SK-N-DZ (cell line): ENCODE data around the gene MRPS11.
"Not testable (repeated sequence)": the region's sequence is repeated elsewhere in the genome, so short reads cannot be mapped to it uniquely, and the experiment has no call there.

Experiments
- DNase-seq: peaks from one replicate; pipeline ENCODE4 v3.0.0-alpha.2; 2015; ENCODE audit warnings: low spot score

MRPS11 gene

DNA sequence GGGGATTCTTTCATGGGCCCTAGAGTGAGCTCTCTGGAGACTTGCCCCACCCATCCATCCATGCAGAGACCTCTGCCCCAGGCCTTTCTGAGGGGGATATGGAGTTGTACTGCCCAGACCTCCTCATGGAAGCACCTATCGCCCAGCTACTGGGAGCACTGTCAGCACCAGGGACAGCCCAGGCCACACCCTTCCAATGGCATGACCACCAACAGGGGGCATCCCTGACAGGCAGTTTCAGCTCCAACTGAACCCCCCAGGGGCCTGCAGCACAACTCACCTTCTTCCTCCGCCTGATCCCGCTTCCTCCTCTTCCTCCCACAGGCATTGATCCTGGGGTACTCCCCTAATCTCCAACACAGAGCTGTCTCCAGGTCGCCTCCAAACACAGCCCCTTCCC is 21.8 kb downstream of the MRPS11 start:
- no peak for DNase-seq

DNA sequence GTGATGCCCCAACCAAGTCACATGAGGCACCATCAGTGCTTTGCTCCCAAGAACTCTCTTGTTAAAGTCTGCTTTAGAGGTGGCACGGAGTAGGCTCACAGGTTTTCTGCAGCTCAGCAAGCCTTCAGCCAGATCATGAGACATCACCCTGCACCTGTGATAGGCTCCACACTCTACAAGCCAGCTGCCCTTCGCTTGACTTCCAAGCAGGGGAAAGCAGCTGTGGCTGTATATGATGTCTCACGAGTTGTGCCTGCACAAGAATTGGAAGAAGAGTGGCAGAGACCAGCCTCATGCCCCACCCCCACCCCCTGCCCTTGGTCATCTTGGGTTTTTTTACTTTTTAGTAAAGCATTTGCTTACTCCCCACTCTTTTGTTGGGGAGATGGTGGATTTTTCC is 22.5 kb downstream of the MRPS11 start:
- no peak for DNase-seq

DNA sequence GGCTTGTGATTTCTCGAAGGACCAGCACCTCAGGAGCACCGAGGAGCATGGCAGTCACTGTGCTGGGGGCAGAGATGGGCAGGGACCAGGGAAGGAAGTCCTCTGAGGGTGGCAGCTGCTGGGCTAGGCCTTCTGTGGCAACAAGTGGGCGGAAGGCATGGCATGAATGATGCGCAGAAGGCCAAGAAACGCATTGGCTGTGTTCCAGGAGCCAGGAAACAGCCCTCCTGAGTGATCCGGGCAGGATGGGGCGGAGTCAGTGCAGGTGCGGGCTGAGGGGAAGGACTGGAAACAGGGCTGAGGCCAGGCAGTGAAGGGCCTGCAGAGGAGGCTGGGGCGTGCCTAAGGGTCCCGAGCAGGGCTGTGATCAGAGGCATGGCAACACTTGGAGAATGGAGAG is 23.6 kb downstream of the MRPS11 start:
- DNase-seq: no peak

DNA sequence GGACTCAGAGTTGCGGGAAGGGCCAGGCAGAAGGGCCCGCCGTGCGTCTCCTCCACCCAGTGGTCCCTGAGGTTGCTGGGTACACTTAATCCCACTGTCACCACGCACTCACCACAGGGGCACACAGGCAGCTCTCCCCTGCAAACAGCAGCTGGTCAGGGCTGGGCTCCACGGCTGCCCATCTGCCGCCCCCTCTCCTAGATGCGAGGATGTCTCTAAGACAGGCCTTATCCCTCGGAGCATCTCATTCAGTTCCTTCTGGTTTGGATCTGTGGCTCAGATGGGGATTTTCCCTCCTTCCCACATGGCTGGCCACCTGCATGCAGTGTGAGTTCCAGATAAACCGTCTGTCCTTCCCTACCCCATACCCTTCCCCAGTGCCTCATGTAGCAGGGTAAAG is 26.3 kb downstream of the MRPS11 start:
- peak; percentile 67 for DNase-seq

DNA sequence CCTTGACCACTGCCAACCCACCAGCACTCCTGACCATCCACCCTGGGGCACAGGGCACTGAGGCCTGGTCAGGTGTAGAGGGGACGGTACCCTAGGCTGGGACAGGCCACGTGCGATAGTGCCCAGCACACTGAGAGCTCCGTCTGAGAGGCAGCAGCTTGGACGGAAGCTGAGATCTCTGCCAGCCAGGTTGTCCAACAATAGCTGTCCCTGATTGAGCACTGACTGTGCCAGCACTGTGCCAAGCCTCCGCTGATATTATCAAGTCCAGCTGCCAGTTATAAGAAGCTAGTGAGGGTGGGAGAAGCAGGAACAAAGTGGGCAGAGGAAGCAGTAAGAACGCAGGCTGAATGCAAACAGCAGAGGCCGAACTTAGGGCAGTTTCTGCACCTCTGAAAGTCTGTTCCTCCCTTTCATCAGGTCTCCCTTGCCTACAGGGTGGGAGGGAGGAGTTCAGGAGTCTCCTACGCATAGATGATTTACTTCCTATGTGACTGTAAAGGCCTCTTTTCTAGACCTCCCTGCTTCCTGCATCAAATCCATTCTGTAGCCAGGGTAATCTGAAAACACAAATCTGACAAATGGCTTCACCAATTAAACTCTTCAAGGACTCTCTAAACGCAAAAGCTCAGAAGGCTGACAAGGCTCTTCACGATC is 29.7 kb downstream of the MRPS11 start:
- DNase-seq: no peak

DNA sequence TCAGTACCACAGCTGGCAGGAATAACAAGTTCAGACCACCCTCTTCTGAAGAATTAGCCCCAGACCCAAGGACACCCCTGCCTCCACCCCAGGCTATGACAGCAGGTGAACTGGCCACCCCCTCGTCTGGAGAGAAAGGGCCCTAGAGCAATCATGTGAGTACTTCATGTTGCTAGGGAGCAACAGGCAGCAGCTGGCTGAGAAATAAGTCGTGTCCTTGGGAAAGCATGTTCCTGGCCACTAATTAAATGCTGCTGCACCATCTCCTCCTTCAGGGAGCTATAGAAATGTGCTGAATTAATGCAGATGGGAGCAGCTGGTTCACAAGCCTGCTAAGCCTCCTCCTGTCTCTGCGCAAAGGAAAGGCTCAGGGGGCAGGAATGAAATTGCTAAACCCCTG is 31.5 kb downstream of the MRPS11 start:
- DNase-seq: peak; percentile 42

DNA sequence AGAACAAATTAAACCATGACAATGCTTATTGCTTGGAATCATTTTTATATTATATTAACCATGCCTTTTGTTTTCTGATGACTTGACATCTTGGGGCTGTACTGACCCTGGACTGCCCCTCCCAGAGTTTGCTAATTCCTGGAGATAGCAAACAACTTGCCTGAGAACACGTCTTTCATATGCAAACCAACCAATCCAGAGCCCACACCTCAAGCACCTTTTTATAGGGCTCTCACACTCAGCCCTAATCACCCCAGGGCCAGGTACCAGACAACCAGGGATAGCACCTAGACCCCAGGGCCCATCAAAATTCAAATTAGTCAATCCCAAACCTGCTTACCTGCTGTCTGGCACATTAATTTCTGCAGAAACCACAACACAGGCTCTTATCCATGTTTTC is 36.9 kb downstream of the MRPS11 start:
- no peak for DNase-seq

DNA sequence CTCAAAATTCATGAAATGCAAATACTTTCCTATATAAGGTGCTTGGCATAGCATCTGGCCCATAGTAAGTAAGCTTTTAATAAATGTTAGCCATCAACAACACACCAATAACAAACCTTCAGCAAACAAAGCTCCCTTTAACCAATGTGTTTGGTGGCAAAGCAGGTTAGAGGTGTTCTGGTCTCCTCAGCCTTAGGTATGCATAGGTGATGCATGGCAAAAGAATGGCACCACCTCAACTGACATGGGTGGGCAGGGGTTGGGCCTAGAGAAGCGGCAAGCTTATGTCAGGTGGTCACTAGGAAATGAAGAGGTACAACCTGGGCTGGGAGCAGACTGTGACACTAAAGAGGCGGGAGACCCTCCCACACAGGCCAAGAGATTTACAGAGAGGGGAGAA is 38.2 kb downstream of the MRPS11 start:
- DNase-seq: no peak

DNA sequence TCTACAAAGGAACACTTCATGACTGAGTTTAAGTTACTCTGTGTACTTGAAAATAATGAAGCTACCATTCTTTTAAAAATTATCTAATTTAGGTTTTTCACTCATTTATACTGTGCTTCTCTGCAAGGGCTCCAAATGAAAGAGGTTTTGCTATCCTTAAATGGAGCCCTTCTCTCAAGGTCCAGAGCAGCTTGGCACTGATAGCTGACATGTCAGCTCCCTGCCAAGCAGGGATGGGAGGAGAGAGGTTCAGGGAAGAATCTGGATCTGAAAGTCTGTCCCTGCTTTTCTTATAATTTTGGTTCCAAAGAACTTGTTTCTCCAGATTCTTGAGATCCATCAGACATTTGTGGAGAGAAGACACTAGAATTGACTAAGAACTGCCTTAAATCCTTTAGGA is 39.1 kb downstream of the MRPS11 start:
- no peak for DNase-seq

DNA sequence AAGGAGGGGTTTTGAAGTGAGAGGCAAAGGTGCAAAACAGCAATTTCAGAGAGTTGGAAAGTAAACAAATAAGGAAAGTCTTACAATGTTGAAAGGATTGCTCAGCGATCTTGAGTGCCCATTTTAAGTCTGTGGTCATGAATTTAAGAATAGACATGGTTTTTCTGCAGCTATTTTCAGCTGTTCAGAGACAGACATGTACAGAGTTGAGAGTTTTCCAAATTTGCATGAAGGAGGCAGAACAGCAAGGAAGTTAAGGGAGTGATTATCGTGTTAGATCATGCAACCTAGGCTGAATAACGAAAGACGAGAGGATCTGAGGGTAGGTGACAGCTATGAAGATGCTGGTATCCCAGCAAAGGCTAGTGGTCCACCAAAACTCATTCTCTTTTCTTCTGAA is 41.8 kb downstream of the MRPS11 start:
- no peak for DNase-seq

DNA sequence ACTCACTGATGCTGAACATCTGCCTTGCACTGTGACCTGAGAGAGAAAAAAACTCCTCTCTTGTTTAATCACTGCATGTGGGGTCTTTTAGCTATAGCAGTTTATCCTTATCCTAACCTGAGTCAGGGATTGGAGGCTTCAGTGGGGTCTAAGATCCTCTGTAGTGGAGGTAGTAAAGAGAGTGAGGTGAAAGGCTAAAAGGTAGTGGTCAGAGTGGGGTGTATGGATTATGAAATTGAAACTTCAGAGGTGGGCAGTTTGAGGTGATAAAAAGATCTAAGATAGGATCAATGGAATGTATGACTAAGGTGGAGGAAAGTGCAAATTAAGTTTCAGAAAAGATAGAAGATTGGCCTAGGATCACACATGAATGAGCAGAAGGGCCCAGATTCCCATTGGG is 42.5 kb downstream of the MRPS11 start:
- no peak for DNase-seq

DNA sequence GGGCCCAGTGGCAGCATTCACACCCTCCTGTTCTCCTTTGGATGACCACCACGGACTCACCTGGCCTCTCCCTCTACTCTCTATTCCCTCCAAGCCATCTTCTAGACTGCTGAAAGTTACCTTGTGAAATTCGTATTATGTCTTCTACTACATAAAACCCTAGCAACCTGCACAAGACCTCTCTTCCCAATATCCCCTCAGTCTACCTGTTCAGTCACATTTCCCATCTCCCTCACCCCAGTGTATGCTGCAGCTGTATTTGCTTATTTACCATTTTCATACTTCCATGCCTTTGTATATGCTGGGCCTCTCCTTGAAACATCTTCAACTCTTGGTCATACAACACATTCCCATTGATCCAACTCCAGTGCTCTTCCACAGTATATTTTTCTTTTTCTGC is 43.7 kb downstream of the MRPS11 start:
- no peak for DNase-seq

DNA sequence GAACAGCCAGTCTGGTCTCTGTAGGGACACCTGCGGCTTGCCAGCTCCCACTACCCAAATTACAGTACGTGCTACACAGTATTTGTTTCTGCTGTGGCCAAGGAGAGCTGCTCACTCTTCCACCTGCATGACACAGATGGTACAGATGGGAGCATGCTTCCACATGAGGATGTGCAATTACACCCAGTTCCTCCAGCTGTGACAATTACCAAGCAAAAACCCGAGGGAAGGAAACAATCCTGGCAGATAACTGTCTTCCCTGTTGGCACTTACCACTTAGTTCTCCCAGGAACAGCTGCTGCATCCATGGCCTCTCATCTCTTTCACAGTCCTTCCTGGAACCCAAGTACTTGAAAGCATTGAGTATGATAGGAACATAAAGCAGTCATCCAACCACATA is 44.6 kb downstream of the MRPS11 start:
- no peak for DNase-seq

DNA sequence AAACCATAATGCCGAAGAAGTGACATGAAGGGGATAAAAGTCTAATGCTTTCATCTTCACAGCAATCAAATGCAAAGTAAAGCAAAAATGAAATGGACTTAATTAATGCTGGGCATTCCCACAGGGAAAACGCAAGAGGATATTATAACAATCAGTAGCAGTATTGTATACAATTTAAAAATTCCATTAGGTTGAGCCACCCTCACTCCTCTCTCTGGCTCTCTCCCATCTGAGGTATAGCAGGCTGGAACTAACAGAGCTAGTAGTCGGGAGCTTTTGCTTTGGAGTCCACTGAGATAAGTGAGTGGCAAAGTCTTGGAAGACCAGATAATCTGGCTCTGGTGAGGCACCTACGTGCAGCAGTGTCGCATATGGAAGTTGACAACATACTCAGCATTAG is 45.1 kb downstream of the MRPS11 start:
- DNase-seq: no peak

DNA sequence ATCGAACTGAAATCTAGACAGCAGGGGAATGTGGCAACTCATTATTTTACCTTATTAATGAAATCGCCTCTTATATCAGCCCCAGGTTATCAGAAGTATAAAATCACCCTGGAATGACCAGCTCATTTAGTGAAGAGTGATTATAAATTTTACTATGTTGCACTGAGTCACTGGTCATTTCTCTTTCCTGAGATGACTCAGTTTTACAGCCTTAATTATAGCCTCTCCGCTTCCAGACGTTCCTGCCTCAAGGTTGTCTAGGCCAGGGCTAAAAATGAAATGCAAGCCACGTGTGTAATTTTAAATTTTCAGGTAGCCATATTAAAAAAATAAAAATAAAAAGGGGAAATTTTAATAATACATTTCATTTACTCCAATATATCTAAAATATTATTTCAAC is 45.7 kb downstream of the MRPS11 start:
- no peak for DNase-seq

DNA sequence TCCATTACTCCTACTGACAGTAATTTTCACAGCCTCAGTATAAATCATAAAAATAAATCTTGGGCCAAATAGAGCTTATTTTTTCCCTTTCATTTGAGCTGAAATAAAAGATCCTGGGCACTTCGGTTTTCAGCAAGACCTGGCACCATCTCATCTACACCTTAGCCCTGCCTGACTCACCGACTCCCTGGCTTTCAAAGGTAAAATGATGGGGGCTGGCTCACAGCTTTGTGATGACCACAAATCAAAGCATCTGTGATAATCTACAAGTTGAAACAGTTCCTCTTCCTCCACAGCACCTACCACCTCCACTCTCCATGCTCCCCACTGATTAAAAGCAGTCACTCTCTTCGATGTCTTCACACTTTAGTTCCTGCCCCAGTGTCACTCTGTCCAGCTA is 51.4 kb downstream of the MRPS11 start:
- no peak for DNase-seq

DNA sequence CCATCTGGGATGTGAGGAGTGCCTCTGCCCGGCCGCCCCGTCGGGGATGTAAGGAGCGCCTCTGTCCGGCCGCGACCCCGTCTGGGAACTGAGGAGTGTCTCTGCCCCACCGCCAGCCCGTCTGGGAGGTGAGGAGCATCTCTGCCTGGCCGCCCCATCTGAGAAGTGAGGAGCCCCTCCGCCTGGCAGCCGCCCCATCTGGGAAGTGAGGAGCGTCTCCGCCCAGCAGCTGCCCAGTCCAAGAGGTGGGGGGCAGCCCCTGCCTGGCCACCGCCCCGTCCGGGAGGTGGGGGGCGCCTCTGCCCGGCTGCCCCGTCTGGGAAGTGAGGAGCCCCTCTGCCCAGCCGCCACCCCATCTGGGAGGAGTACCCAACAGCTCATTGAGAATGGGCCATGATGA is 56.6 kb downstream of the MRPS11 start:
- DNase-seq: not testable (repeated sequence)

DNA sequence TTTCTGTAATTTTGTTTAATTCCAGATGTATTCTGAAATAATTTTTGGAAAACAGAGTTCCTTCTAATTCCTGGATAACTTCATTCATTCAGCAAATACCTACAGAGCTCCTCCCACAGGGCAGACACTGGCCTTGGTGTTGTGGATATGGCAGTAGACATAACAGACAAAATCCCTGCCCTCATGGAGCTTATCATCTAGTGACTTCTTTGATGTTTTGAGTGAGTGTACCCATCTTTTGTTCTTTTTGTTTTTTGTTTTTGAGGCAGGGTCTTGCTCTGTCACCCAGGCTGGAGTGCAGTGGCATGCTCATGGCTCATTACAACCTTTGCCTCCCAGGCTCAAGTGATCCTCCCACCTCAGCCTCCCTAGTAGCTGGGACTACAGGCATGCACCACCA is 57.9 kb downstream of the MRPS11 start:
- DNase-seq: no peak

DNA sequence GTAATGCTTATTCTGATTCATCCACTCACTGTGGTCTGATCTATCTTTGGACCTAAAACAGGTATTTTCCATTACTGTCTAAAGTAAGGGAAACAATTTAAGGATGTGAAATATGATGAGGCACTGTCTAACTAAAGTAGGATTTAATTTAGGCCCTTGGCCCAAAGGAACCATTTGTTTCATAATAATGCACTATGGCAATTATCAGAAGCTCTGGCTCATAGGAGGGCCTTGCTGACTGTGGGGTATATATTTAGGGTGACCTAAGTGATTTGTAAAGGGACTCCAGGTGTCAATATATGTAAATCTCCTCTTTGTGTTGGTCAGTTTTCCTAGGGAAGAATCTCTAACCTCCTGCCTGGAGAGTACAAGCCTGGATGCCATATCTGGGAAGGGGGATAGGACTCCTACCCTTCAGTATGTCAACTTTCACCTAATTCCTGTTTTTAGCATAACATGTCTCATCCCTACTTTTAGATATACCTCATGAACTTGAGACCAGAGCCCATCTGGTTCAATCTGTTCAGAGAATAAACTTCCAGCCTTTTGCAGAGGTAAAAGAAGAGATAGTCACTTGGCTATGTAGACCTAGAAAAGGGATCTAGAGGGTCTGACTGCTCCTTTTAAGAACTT is 58.9 kb downstream of the MRPS11 start:
- no peak for DNase-seq

DNA sequence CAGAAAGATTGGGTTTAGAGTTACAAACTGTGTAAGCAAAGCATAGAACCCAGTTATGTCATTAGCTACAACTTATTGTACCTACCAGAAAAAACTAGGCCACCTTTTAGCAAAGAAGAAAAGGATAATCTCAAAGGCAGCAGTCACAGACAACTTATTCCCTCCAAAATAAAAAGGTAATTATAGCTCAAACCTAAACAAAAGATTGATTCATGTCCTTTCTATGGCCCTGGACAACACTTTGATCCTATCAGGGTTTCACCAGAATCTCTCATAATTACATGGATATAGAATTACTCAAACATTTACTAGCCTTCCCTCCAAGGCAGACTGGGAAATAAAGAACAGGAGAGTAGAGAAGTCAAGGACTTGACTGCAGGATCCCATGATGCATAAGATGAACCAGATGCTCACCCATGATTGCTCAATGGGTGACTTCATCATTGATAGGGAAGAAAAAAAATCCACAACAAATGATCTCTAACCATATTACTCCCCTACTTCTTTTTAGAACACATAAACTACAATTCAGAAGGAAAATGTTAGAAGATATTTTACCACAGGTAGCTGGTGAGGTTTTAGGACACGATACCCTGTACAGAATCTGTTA is 61.6 kb downstream of the MRPS11 start:
- peak; percentile 47 for DNase-seq
